ENCODE results near the gene MRPS14. TPM values are rescaled to one million over a fixed set of nuclear protein-coding genes. Genes with fewer than 3 reads are reported as not detected.

The MRPS14 gene
- polyA plus RNA-seq, 1 donor from 2014 or later: 49.5 TPM

- Histone ChIP-seq H4K20me1 (ENCODE audit: insufficient read depth) (no peaks in the 10 kb centered on the region), H3K4me2 (ENCODE audit: low read length) (no peak overlapping the region), H3K9ac (ENCODE audit: low read length) (no peak overlapping the region)
Measured at GRCh38 chr1:174990382-174990999, 32.7 kb downstream of the MRPS14 start.

GRCh38 chr1:174989536-174990220 is 33.5 kb downstream of the MRPS14 start:
- no peaks in the 10 kb centered on the region for H3K9me2 ChIP-seq (ENCODE audit: insufficient read depth, low read length)
- H3K27me3 ChIP-seq (ENCODE audit: insufficient read depth, low read depth, low read length): no peaks in the 10 kb centered on the region
- H3K4me3 ChIP-seq (ENCODE audit: low read length): no peak overlapping the region
- no peaks in the 10 kb centered on the region for H3K36me3 ChIP-seq (ENCODE audit: insufficient read depth, low read length)
- H3K4me2 ChIP-seq (ENCODE audit: low read length): no peak overlapping the region
- no peaks in the 10 kb centered on the region for H3F3A ChIP-seq (ENCODE audit: insufficient read depth, low read length, poor library complexity, severe bottlenecking)
- no peak overlapping the region for H3K27ac ChIP-seq (ENCODE audit: low read length)
- no peaks in the 10 kb centered on the region for H4K20me1 ChIP-seq (ENCODE audit: insufficient read depth)
- no peak overlapping the region for H3K9ac ChIP-seq (ENCODE audit: low read length)
- no peaks in the 10 kb centered on the region for H3K9me3 ChIP-seq (ENCODE audit: low read length)
- no peaks in the 10 kb centered on the region for H3K79me2 ChIP-seq (replicated peaks; ENCODE audit: insufficient read depth, low read length)
- no peak overlapping the region for H2AFZ ChIP-seq (ENCODE audit: low read depth, low read length)
- TF ChIP-seq TAF1 (IDR thresholded peaks at IDR 0.05; ENCODE audit: low read depth): no peak
- TF ChIP-seq, protein P1, sequence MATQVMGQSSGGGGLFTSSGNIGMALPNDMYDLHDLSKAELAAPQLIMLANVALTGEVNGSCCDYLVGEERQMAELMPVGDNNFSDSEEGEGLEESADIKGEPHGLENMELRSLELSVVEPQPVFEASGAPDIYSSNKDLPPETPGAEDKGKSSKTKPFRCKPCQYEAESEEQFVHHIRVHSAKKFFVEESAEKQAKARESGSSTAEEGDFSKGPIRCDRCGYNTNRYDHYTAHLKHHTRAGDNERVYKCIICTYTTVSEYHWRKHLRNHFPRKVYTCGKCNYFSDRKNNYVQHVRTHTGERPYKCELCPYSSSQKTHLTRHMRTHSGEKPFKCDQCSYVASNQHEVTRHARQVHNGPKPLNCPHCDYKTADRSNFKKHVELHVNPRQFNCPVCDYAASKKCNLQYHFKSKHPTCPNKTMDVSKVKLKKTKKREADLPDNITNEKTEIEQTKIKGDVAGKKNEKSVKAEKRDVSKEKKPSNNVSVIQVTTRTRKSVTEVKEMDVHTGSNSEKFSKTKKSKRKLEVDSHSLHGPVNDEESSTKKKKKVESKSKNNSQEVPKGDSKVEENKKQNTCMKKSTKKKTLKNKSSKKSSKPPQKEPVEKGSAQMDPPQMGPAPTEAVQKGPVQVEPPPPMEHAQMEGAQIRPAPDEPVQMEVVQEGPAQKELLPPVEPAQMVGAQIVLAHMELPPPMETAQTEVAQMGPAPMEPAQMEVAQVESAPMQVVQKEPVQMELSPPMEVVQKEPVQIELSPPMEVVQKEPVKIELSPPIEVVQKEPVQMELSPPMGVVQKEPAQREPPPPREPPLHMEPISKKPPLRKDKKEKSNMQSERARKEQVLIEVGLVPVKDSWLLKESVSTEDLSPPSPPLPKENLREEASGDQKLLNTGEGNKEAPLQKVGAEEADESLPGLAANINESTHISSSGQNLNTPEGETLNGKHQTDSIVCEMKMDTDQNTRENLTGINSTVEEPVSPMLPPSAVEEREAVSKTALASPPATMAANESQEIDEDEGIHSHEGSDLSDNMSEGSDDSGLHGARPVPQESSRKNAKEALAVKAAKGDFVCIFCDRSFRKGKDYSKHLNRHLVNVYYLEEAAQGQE (IDR thresholded peaks at IDR 0.05; ENCODE audit: borderline replicate concordance): no peak

More at GRCh38 chr1:174990382-174990999, 32.7 kb downstream of the MRPS14 start:
- no peaks in the 10 kb centered on the region for H3F3A ChIP-seq (ENCODE audit: insufficient read depth, low read length, poor library complexity, severe bottlenecking)
- no peak overlapping the region for H3K27ac ChIP-seq (ENCODE audit: low read length)
- H3K9me2 ChIP-seq (ENCODE audit: insufficient read depth, low read length): no peaks in the 10 kb centered on the region
- H3K36me3 ChIP-seq (ENCODE audit: insufficient read depth, low read length): no peaks in the 10 kb centered on the region
- no peaks in the 10 kb centered on the region for H3K9me3 ChIP-seq (ENCODE audit: low read length)
- H2AFZ ChIP-seq (ENCODE audit: low read depth, low read length): no peak overlapping the region
- TF ChIP-seq TAF1 (IDR thresholded peaks at IDR 0.05; ENCODE audit: low read depth) (no peak), CTCF (IDR thresholded peaks at IDR 0.05; ENCODE audit: poor library complexity, severe bottlenecking) (no peak), EP300 (conservative IDR thresholded peaks at IDR 0.05; ENCODE audit: poor library complexity, severe bottlenecking) (no peak), MXI1 (conservative IDR thresholded peaks at IDR 0.05; ENCODE audit: poor library complexity, severe bottlenecking) (no peak), EZH2 (IDR thresholded peaks at IDR 0.05; ENCODE audit: borderline replicate concordance, insufficient read depth, low read length, poor library complexity, severe bottlenecking) (no peak), SMC3 (conservative IDR thresholded peaks at IDR 0.05; ENCODE audit: poor library complexity) (no peak), RAD21 (conservative IDR thresholded peaks at IDR 0.05) (no peak), POLR2AphosphoS5 (IDR thresholded peaks at IDR 0.05) (no peak)
- TF ChIP-seq, protein P1 (IDR thresholded peaks at IDR 0.05; ENCODE audit: borderline replicate concordance): no peak
- H3K4me3 ChIP-seq (ENCODE audit: low read length): no peak overlapping the region
- no peaks in the 10 kb centered on the region for H3K79me2 ChIP-seq (replicated peaks; ENCODE audit: insufficient read depth, low read length)
- H3K27me3 ChIP-seq (ENCODE audit: insufficient read depth, low read depth, low read length): no peaks in the 10 kb centered on the region

Measured in neural cell (in vitro differentiated cells).